A673 (cell line): ENCODE results near the gene TDP1. TPM values are rescaled to one million over a fixed set of nuclear protein-coding genes. Genes with fewer than 3 reads are reported as not detected.

Experiments
- BruUV-seq: library from RNA; stranded (reverse); fragments of 400-500 nt; replicated peaks from 2 replicates; lab custom pipeline; 2021; lab: Mats Ljungman, UMichigan
- CTCF ChIA-PET: fragments of 300-600 bp; sonication (Branson Sonifier 250); formaldehyde crosslinking; loops from one replicate; lab custom pipeline; 2022; ENCODE audit warnings: antibody characterized with exemption; lab: Charles Lee
- POLR2A ChIA-PET: fragments of 300-600 bp; sonication (Branson Sonifier 250); formaldehyde crosslinking; loops from one replicate; lab custom pipeline; 2022; ENCODE audit warnings: antibody characterized with exemption; ENCODE audit not compliant: low non-redundant PET; lab: Charles Lee
- DNase-seq: peaks from one replicate; pipeline ENCODE4 v3.0.0-alpha.2; 2015; ENCODE audit warnings: low spot score
- H3K27ac ChIP-seq: fragments of 200-600 bp; sonication (generic); 2 replicates; pipeline ENCODE4 v1.5.1; 2016; ENCODE audit warnings: mixed run types, low read depth, mild to moderate bottlenecking, mixed read lengths, antibody characterized with exemption, low read length; ENCODE audit not compliant: poor library complexity, severe bottlenecking
- H3K27me3 ChIP-seq: fragments of 200-600 bp; sonication (generic); replicated peaks from 2 replicates; pipeline ENCODE4 v1.6.1; 2017; ENCODE audit warnings: mixed run types, low read depth, mild to moderate bottlenecking, mixed read lengths, antibody characterized with exemption, low read length; ENCODE audit not compliant: insufficient read depth, poor library complexity
- H3K36me3 ChIP-seq: fragments of 200-600 bp; sonication (generic); 2 replicates; pipeline ENCODE4 v1.6.1; 2016; ENCODE audit warnings: mixed run types, mild to moderate bottlenecking, mixed read lengths, antibody characterized with exemption, low read length; ENCODE audit not compliant: insufficient read depth, poor library complexity, severe bottlenecking
- H3K4me1 ChIP-seq: fragments of 200-600 bp; sonication (generic); 2 replicates; pipeline ENCODE4 v1.6.1; 2017; ENCODE audit warnings: mixed run types, mild to moderate bottlenecking, mixed read lengths, antibody characterized with exemption, low read length; ENCODE audit not compliant: insufficient read depth, poor library complexity, severe bottlenecking
- H3K4me3 ChIP-seq: fragments of 200-600 bp; sonication (generic); 2 replicates; pipeline ENCODE4 v1.5.1; 2016; ENCODE audit warnings: low read depth, mixed run types, mild to moderate bottlenecking, mixed read lengths, low read length; ENCODE audit not compliant: poor library complexity, severe bottlenecking
- H3K9me3 ChIP-seq: fragments of 200-600 bp; sonication (generic); 2 replicates; pipeline ENCODE4 v1.6.1; 2016; ENCODE audit warnings: mixed run types, low read depth, mild to moderate bottlenecking, mixed read lengths, antibody characterized with exemption, low read length; ENCODE audit not compliant: poor library complexity, severe bottlenecking
- CTCF ChIP-seq: fragments of 300-800, 200-600 bp; sonication (generic); conservative IDR thresholded peaks from 2 replicates; pipeline ENCODE4 v1.5.1; 2017; ENCODE audit warnings: low read depth, mild to moderate bottlenecking, antibody characterized with exemption, low read length, moderate library complexity, mixed read lengths
- EZH2 ChIP-seq: fragments of 200-600 bp; sonication (generic); IDR thresholded peaks from 2 replicates; pipeline ENCODE4 v1.6.1; 2017; ENCODE audit warnings: borderline replicate concordance, low read depth, mild to moderate bottlenecking, mixed read lengths, antibody characterized with exemption, low read length; ENCODE audit not compliant: poor library complexity, severe bottlenecking
- intact Hi-C: fragments of 100-400 bp; cut with micrococcal nuclease; formaldehyde crosslinking; loops from one replicate; pipeline ENCODE4 v1.10.0; 2022; ENCODE audit not compliant: unreplicated experiment
- total RNA-seq: library from RNA; stranded (reverse); gene quantifications from 2 replicates; pipeline ENCODE4 v1.2.3, GENCODE V29; 2021

Gene TDP1
- total RNA-seq, 1 experiment from 2014 or later, result 45.6 TPM

- no TSS peak for BruUV-seq
- no peak overlapping the region for H3K27ac ChIP-seq
- no peak overlapping the region for H3K4me3 ChIP-seq
- intact Hi-C loops, result no loop called here
- ChIA-PET CTCF (interaction anchor here (0.6 kb wide), 1 partner anchor 124 kb away, joined by 4 read pairs; no protein-coding TSS in a partner anchor), POLR2A (no interaction called here)
- TF ChIP-seq CTCF (no peak), EZH2 (no peak)
- H3K36me3 ChIP-seq, result no peaks in the 10 kb centered on the region
- DNase-seq, result no peak
- H3K4me1 ChIP-seq, result peaks cover 18% of the 10 kb centered on the region
- H3K27me3 ChIP-seq, result peaks cover 75% of the 10 kb centered on the region
- H3K9me3 ChIP-seq, result no peaks in the 10 kb centered on the region
Observed at GRCh38 chr14:90062822-90063539, 107.3 kb downstream of the TDP1 start.

- intact Hi-C loops, result no loop called here
- BruUV-seq, result no TSS peak
- TF ChIP-seq CTCF (no peak), EZH2 (no peak)
- Histone ChIP-seq H3K9me3 (no peaks in the 10 kb centered on the region), H3K36me3 (no peaks in the 10 kb centered on the region), H3K4me3 (no peak overlapping the region), H3K27ac (no peak overlapping the region), H3K27me3 (peaks cover 31% of the 10 kb centered on the region), H3K4me1 (no peaks in the 10 kb centered on the region)
- POLR2A ChIA-PET, result no interaction called here
- no peak for DNase-seq
- CTCF ChIA-PET, result no interaction called here
Observed at GRCh38 chr14:90072350-90072749, 116.6 kb downstream of the TDP1 start.

GRCh38 chr14:90079576-90079975, 123.8 kb downstream of the TDP1 start:
- Histone ChIP-seq H3K36me3 (no peaks in the 10 kb centered on the region), H3K4me3 (no peak overlapping the region), H3K27me3 (peaks cover 15% of the 10 kb centered on the region), H3K27ac (no peak overlapping the region), H3K9me3 (no peaks in the 10 kb centered on the region), H3K4me1 (no peaks in the 10 kb centered on the region)
- intact Hi-C loops, result no loop called here
- DNase-seq, result no peak
- BruUV-seq, result no TSS peak
- no peak for TF ChIP-seq CTCF
- no peak for TF ChIP-seq EZH2
- CTCF ChIA-PET, result no interaction called here
- POLR2A ChIA-PET, result no interaction called here
